ENCODE results near the gene FOXF1. TPM values are rescaled to one million over a fixed set of nuclear protein-coding genes. Genes with fewer than 3 reads are reported as not detected.

The FOXF1 gene
- total RNA-seq, 1 experiment from 2014 or later = not detected

DNA sequence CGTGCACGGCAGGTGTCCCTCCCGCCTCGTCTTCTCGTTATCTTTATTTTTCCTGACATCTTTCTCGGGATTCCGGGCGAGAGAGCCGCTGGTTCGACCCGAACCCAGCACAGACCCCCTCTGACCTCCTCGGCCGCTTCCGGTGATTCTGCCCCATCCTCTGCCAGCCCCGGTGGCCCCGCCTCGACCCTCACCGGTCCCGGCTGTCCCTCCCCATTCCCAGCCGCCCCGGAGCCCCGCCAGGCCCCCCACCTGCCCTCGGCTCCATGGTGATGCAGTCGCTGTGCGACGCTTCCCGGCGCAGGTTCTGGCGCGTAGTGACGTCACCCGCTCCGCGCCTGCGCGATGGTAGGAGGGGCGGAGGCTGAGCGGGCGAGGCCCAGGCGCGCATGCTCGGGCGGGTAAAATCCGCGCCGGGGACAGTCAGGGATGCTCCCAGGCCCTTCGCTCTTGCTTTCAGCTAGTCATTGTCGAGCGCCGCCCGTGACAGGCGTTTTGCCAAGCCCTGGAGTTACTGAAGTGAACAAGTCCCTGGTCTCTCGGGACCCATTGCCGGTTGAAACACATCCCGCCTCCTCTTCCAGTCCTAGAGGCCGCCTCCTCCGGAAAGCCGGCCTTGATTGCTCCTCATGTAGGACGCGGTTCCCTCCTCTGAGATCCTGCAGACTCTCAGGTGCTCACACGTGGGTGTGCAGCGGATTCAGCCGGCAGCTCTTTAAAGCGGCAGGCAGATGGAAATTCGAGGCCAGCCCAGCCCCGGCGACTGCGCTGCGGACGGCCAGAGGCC lies 44.8 kb downstream of the FOXF1 start, which contains the start of gene MTHFSD:
TSS of gene MTHFSD (minus strand) at position 319 of the 787 bp plus-strand sequence. CDS start at position 268, 51 bp downstream.
- DNase-seq (ENCODE audit: low spot score) = peak; percentile 92

GRCh38 chr16:86555704-86556075 lies 45.4 kb downstream of the FOXF1 start:
- DNase-seq (ENCODE audit: low spot score) = no peak

DNA sequence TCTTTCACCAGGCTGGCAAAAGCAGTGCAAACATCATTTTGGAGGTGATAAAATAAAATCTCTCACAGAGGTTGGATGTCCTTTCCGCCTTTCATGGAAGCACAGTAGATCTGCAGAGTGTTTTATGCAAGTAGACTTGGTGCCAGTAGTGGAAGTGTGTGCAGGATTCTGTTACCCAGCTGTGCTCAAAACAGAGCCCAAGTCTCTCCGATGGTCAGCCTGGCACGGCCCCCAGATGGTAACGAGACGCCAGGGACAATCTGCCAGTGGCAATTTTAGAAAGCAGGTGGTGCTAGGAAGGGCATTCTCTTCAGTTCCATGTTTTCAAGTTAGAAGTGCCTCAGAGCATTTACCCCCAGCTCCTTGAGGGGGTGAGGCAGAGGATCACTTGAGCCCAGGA lies 46.2 kb downstream of the FOXF1 start:
- no peak for DNase-seq (ENCODE audit: low spot score)

- no peak for DNase-seq (ENCODE audit: low spot score)
Observed at GRCh38 chr16:86557587-86557986, 47.3 kb downstream of the FOXF1 start.

DNA sequence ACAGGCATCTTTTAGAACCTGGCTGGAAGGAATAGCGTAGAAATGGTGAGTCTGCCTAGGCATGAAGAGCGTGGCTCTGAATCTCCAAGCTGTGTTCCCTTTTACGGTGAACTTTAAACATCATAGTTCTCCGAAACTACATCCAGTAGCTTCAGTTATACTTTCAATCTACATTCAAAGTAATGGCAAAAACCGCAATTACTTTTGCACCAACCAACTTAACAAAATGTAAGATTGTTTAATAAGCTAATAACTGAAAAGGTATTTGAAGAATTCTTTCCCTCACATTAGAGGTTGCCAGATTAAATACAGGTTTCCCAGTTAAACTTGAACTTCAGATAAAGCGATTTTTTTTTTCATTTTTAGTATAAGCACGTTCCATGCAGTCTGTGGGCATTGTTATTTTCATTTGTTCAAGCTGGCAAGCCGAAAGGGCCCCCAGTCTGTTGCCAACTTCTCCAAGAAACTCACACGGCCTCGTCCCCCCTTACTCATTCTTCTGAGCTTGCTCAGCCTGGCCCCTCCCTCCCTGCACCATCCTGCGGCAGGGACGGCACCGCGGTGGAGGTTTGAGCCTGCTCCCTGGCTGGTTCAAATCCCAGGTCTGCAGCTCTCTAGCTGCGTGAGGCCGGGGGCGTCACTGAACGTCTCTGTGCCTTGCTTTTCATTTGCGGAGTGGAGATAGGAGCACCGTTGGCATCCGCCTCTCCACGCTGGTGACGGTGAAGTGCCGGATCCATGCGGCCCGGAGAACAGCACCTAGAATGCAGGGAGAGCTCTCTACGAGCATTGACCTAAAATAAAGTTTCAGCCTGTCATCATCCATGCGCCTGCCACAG lies 48.2 kb downstream of the FOXF1 start:
- no peak for DNase-seq (ENCODE audit: low spot score)

DNA sequence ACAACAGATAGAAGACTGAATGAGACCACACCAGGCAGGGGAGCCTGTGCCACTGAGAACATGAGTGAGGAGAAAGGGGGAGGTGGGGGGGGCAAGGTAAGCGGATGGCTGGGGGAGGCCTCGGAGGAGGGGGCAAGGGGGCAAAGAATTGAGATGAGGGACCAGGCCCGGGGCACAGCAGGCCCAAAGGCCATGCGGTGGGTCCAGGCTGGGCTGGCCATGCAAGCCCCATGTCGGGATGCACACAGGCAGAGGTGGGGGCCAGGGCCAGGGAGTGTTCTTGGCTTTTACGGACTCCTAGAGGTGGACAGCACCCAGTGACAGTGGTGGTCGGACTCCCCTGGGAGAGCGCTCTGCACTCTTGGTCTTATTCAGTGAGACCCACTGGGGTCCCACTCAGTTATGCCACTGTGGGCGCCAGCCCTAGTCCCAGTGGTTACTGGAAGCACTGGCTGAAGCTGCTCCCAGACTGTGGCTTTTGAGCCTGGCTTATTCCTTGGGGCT lies 49.5 kb downstream of the FOXF1 start:
- no peak for DNase-seq (ENCODE audit: low spot score)

DNA sequence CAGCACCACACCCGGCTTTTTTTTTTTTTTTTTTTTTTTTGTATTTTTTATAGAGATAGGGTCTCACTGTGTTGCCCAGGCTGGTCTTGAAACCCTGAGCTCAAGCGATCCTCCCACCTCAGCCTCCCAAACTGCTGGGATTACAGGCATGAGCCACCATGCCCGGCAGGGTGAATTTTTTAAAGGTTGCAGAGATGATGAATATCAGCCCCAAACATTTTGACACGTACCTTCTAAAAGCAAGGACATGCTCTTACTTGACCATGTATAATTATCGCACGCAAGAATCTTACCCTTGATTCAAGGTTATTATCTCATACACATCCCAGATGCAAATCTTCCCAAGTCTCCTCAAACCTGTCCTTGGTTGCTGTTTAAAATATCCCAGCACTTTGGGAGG lies 52.0 kb downstream of the FOXF1 start:
- no peak for DNase-seq (ENCODE audit: low spot score)

- peak; percentile 91 for DNase-seq (ENCODE audit: low spot score)
Observed at GRCh38 chr16:86563469-86564345, 53.4 kb downstream of the FOXF1 start.

Other genes with a start within 250 kb of the FOXF1 start
- gene MTHFSD, start 44.7 kb downstream of the FOXF1 start, total RNA-seq (2014; rRNA removed; shearing (Covaris generic)) = 15.4 and 17.2 TPM in 2 replicates
- gene FOXC2, start 56.3 kb downstream of the FOXF1 start, total RNA-seq (2014; rRNA removed; shearing (Covaris generic)) = not detected in 2 replicates
- gene FOXL1, start 68.0 kb downstream of the FOXF1 start, total RNA-seq (2014; rRNA removed; shearing (Covaris generic)) = 0.26 and 2.6 TPM in 2 replicates